ENCODE measurements around the gene LTBP1.
"Not testable (repeated sequence)": the region's sequence is repeated elsewhere in the genome, so short reads cannot be mapped to it uniquely, and the experiment has no call there.

Gene LTBP1

GRCh38 chr2:33363325-33364298, 416.9 kb downstream of the LTBP1 start:
- DNase-seq = no peak

- no peak for DNase-seq
Observed at GRCh38 chr2:33365264-33365970, 418.7 kb downstream of the LTBP1 start.

GRCh38 chr2:33366473-33366872, 419.7 kb downstream of the LTBP1 start:
- DNase-seq = no peak

- DNase-seq = not testable (repeated sequence)
Observed at GRCh38 chr2:33368524-33368923, 421.8 kb downstream of the LTBP1 start.

GRCh38 chr2:33369191-33369590, 422.4 kb downstream of the LTBP1 start:
- DNase-seq = no peak

GRCh38 chr2:33370636-33371265, 424.0 kb downstream of the LTBP1 start:
- DNase-seq = no peak

- no peak for DNase-seq
Observed at GRCh38 chr2:33371304-33372090, 424.7 kb downstream of the LTBP1 start.

- DNase-seq = no peak
Observed at GRCh38 chr2:33372940-33373553, 426.3 kb downstream of the LTBP1 start.

- DNase-seq = no peak
Observed at GRCh38 chr2:33373986-33374385, 427.2 kb downstream of the LTBP1 start.

GRCh38 chr2:33375054-33375453, 428.3 kb downstream of the LTBP1 start:
- no peak for DNase-seq

- no peak for DNase-seq
Observed at GRCh38 chr2:33377048-33377447, 430.3 kb downstream of the LTBP1 start.

- DNase-seq = no peak
Observed at GRCh38 chr2:33378556-33379210, 431.9 kb downstream of the LTBP1 start.

GRCh38 chr2:33380001-33380609, 433.4 kb downstream of the LTBP1 start:
- no peak for DNase-seq

- no peak for DNase-seq
Observed at GRCh38 chr2:33380719-33381118, 434.0 kb downstream of the LTBP1 start.

GRCh38 chr2:33381301-33381858, 434.6 kb downstream of the LTBP1 start:
- no peak for DNase-seq

- DNase-seq = no peak
Observed at GRCh38 chr2:33383855-33384598, 437.3 kb downstream of the LTBP1 start.

GRCh38 chr2:33384599-33384961, 437.8 kb downstream of the LTBP1 start:
- DNase-seq = no peak

- no peak for DNase-seq
Observed at GRCh38 chr2:33388996-33389395, 442.2 kb downstream of the LTBP1 start.

GRCh38 chr2:33389695-33390094, 442.9 kb downstream of the LTBP1 start:
- DNase-seq = not testable (repeated sequence)
